DND-41 (cell line): ENCODE measurements around the gene PRR36.

ENCODE experiments used
- ATAC-seq: fragments of 200-7000 bp; cut with Tn5 transposase; 3 replicates; pipeline ENCODE4 v1.9.1; 2021; ENCODE audit warnings: low read depth; ENCODE audit not compliant: insufficient read depth
- DNase-seq: peaks from one replicate; pipeline ENCODE4 v3.0.0-alpha.2; 2020
- H2AFZ ChIP-seq: 2 replicates; pipeline ENCODE4 v1.6.0; 2012; ENCODE audit warnings: low read depth, low read length
- H3K27ac ChIP-seq: 2 replicates; pipeline ENCODE4 v1.5.1; 2012; ENCODE audit warnings: low read length, inconsistent platforms
- H3K27me3 ChIP-seq: fragments of 200-600 bp; sonication (generic); 2 replicates; pipeline ENCODE4 v1.6.0; 2012; ENCODE audit warnings: low read length, mild to moderate bottlenecking, inconsistent platforms; ENCODE audit not compliant: insufficient read depth, poor library complexity
- H3K36me3 ChIP-seq: 2 replicates; pipeline ENCODE4 v1.5.1; 2012; ENCODE audit warnings: low read length, inconsistent platforms; ENCODE audit not compliant: insufficient read depth
- H3K4me1 ChIP-seq: 2 replicates; pipeline ENCODE4 v1.5.1; 2012; ENCODE audit warnings: mild to moderate bottlenecking, low read length; ENCODE audit not compliant: insufficient read depth
- H3K4me2 ChIP-seq: 2 replicates; pipeline ENCODE4 v1.6.0; 2012; ENCODE audit warnings: mild to moderate bottlenecking, moderate library complexity, low read length, inconsistent platforms; ENCODE audit not compliant: insufficient read depth
- H3K4me3 ChIP-seq, 2 experiments: fragments of 200-600 bp in 1 of 2; shearing (Covaris generic) in 1 of 2; 2 replicates each; pipeline ENCODE4 v1.5.1; 2012 to 2016; ENCODE audit warnings: inconsistent platforms in 2 of 2, low read length in 2 of 2, mild to moderate bottlenecking in 2 of 2, low read depth in 1 of 2, moderate library complexity in 1 of 2
- H3K79me2 ChIP-seq: 2 replicates; pipeline ENCODE4 v1.6.0; 2012; ENCODE audit warnings: low read length, inconsistent platforms; ENCODE audit not compliant: insufficient read depth
- H3K9ac ChIP-seq: 2 replicates; pipeline ENCODE4 v1.6.0; 2012; ENCODE audit warnings: low read depth, mild to moderate bottlenecking, inconsistent platforms, low read length, moderate library complexity
- H3K9me3 ChIP-seq: 2 replicates; pipeline ENCODE4 v1.5.1; 2012; ENCODE audit warnings: low read length, moderate library complexity, mild to moderate bottlenecking, inconsistent platforms; ENCODE audit not compliant: insufficient read depth, severe bottlenecking
- H4K20me1 ChIP-seq: 2 replicates; pipeline ENCODE4 v1.6.0; 2012; ENCODE audit warnings: low read length; ENCODE audit not compliant: insufficient read depth
- EZH2 ChIP-seq: IDR thresholded peaks from 3 replicates; pipeline ENCODE4 v1.6.1; 2012; ENCODE audit warnings: borderline replicate concordance, low read depth, mild to moderate bottlenecking, moderate library complexity, low read length, inconsistent platforms; ENCODE audit not compliant: severe bottlenecking
- TF ChIP-seq, protein P1 (sequence below): IDR thresholded peaks from 2 replicates; pipeline ENCODE4 v1.5.1; 2012; ENCODE audit warnings: borderline replicate concordance, low read length, moderate library complexity, mild to moderate bottlenecking; ENCODE audit not compliant: poor library complexity, severe bottlenecking; ENCODE audit errors: extremely low read depth

The PRR36 gene

DNA sequence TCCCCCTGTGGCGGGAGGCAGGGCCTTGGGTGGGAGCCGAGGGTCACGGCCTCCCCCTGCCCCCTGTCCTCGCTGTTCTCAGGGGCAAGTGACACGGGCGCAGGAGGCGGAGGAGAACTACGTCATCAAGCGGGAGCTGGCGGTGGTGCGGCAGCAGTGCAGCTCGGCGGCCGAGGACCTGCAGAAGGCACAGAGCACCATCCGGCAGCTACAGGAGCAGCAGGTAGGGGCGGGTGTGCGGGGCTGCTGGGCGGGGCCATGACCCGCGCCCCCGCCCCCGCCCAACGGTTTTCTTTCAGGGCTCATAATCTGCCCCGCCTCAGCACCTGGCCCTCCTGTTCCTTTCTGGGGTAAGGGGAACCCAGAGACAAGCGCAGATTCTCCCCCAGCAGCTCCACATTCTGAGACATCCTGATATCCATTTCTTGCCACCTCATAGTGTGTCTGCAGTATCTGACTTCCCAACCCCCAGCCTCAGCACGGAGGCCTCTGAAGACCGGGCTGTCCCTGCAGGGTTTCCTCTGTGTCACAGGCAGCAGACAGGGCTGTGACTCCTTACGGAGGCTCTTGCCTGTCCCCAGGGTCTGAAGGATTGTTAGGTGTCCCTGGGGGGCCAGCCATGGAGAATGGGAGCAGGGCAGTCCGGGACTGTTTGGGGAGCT, 15.9 kb downstream of the PRR36 start:
- H4K20me1 ChIP-seq, result peaks cover 4% of the 10 kb centered on the region; the same call in 1 of the 2 replicates
- H3K27me3 ChIP-seq, result no peaks in the 10 kb centered on the region
- no peaks in the 10 kb centered on the region for H3K9me3 ChIP-seq
- H3K79me2 ChIP-seq, result no peaks in the 10 kb centered on the region
- ATAC-seq (no peak), DNase-seq (no peak)
- no peak overlapping the region for H3K4me2 ChIP-seq
- no peak overlapping the region for H3K9ac ChIP-seq
- no peak overlapping the region for H3K27ac ChIP-seq
- TF ChIP-seq, protein P1, sequence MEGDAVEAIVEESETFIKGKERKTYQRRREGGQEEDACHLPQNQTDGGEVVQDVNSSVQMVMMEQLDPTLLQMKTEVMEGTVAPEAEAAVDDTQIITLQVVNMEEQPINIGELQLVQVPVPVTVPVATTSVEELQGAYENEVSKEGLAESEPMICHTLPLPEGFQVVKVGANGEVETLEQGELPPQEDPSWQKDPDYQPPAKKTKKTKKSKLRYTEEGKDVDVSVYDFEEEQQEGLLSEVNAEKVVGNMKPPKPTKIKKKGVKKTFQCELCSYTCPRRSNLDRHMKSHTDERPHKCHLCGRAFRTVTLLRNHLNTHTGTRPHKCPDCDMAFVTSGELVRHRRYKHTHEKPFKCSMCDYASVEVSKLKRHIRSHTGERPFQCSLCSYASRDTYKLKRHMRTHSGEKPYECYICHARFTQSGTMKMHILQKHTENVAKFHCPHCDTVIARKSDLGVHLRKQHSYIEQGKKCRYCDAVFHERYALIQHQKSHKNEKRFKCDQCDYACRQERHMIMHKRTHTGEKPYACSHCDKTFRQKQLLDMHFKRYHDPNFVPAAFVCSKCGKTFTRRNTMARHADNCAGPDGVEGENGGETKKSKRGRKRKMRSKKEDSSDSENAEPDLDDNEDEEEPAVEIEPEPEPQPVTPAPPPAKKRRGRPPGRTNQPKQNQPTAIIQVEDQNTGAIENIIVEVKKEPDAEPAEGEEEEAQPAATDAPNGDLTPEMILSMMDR, result no peak
- TF ChIP-seq EZH2, result no peak
- peaks cover 6% of the 10 kb centered on the region for H3K36me3 ChIP-seq
- no peak overlapping the region for H2AFZ ChIP-seq
- no peaks in the 10 kb centered on the region for H3K4me1 ChIP-seq
- H3K4me3 ChIP-seq, result no peak overlapping the region

DNA sequence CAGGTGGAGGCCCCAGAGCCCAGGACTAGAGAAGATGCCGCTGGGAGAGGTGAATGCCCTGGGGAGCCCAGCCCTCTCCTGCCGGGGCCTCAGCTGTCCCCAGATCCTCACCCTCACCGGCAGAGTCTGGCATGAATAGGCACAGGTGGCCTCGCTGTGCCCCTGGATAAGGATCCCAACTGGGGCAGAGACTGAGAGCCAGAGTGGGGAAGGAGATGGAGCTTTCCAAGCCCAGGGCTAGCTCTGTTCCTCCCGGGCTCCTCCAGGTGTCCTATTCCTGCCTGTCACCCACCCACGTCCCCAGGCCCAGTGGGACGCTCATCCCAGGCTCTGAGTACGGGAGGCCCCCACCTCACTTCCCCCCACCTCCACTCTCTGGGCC, 16.5 kb downstream of the PRR36 start:
- peaks cover 4% of the 10 kb centered on the region for H4K20me1 ChIP-seq
- ATAC-seq (no peak), DNase-seq (no peak)
- H3K27me3 ChIP-seq, result no peaks in the 10 kb centered on the region
- H3K9ac ChIP-seq, result no peak overlapping the region
- H3K4me2 ChIP-seq, result no peak overlapping the region
- no peaks in the 10 kb centered on the region for H3K9me3 ChIP-seq
- no peak overlapping the region for H2AFZ ChIP-seq
- H3K36me3 ChIP-seq, result peaks cover 6% of the 10 kb centered on the region
- no peak overlapping the region for H3K4me3 ChIP-seq
- H3K27ac ChIP-seq, result no peak overlapping the region
- H3K4me1 ChIP-seq, result no peaks in the 10 kb centered on the region
- TF ChIP-seq, protein P1, result no peak
- no peak for TF ChIP-seq EZH2
- no peaks in the 10 kb centered on the region for H3K79me2 ChIP-seq

DNA sequence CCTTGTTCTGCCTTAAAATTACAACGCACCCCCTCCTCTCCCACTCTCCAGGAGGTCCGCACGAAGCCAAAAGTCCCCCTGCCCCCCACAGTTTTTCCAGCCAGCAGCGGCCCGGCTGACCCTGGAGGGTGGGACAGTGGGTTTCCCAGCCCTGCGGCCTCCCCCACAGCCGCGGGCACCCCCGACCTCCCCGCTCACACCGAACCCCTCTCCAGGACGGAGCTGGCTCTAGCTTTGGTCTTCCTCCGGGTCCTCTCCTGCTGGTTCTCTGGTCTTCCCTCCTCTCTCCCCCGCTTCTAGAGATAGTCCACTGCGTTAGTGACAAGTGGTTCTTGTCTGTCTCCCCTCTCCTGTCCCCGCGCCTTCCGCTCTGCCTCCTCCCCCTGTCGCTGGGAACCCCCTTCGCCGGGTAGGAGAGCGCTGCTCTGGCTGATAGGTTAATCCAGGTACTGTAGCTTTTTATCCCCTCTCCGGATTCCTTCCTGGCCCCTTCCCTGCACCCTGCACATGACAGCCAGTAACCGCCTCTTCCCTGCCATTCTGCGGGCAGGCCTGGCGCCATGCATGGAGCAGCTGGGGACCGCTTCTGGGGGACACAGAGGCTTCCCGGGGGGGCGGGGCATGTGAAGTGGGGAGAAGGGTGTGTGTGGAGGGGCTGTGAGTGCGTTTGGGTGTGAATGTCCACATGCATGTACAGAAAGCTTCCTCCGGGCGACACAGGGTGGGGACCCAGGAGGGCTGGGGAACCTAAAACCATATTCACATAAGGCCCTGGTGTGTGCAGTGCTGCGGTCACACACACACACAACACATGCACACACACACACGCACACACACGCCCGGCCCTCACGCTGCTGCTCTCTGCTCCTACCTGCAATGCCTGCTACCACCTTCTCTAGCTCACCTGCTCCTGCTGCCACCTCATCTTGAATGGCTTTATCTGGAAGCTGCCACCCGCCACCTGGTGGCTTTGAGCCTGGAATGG, 17.2 kb downstream of the PRR36 start:
- DNase-seq, result no peak
- H3K36me3 ChIP-seq, result peaks cover 2% of the 10 kb centered on the region
- H3K27ac ChIP-seq, result no peak overlapping the region
- ATAC-seq, result no peak
- no peaks in the 10 kb centered on the region for H3K27me3 ChIP-seq
- H3K79me2 ChIP-seq, result no peaks in the 10 kb centered on the region
- TF ChIP-seq, protein P1, result no peak
- TF ChIP-seq EZH2, result no peak
- H3K4me1 ChIP-seq, result no peaks in the 10 kb centered on the region
- H2AFZ ChIP-seq, result no peak overlapping the region
- H3K9me3 ChIP-seq, result no peaks in the 10 kb centered on the region
- no peak overlapping the region for H3K9ac ChIP-seq
- H4K20me1 ChIP-seq, result peaks cover 4% of the 10 kb centered on the region
- no peak overlapping the region for H3K4me2 ChIP-seq
- H3K4me3 ChIP-seq, result no peak overlapping the region
